Osteocyte (in vitro differentiated cells): ENCODE data around the gene PRAMEF7. TPM values are rescaled to one million over a fixed set of nuclear protein-coding genes. Genes with fewer than 3 reads are reported as not detected.
"Not testable (repeated sequence)": the region's sequence is repeated elsewhere in the genome, so short reads cannot be mapped to it uniquely, and the experiment has no call there.

Source experiments
- DNase-seq: peaks from one replicate; pipeline ENCODE4 v3.0.0; 2021; ENCODE audit warnings: mixed read lengths; ENCODE audit not compliant: unreplicated experiment; ENCODE audit errors: extremely low spot score
- H3K27ac Mint-ChIP-seq: one replicate; pipeline ENCODE4 v1.8.0; 2021; ENCODE audit warnings: mild to moderate bottlenecking, mixed read lengths; ENCODE audit not compliant: unreplicated experiment
- H3K27me3 Mint-ChIP-seq: one replicate; pipeline ENCODE4 v1.8.0; 2021; ENCODE audit warnings: mixed read lengths; ENCODE audit not compliant: unreplicated experiment
- H3K36me3 Mint-ChIP-seq: one replicate; pipeline ENCODE4 v1.8.0; 2021; ENCODE audit warnings: mixed read lengths; ENCODE audit not compliant: unreplicated experiment
- H3K4me1 Mint-ChIP-seq: one replicate; pipeline ENCODE4 v1.8.0; 2021; ENCODE audit warnings: mixed read lengths; ENCODE audit not compliant: unreplicated experiment
- H3K4me3 Mint-ChIP-seq: one replicate; pipeline ENCODE4 v1.8.0; 2021; ENCODE audit warnings: mild to moderate bottlenecking, moderate library complexity, mixed read lengths; ENCODE audit not compliant: unreplicated experiment
- H3K9me3 Mint-ChIP-seq: one replicate; pipeline ENCODE4 v1.8.0; 2021; ENCODE audit warnings: mixed read lengths; ENCODE audit not compliant: unreplicated experiment
- long read RNA-seq: library from polyadenylated mRNA; unstranded; transcript quantifications from one replicate; pipeline ENCODE4 v2.0.0, GENCODE V29; 2021
- total RNA-seq: library from RNA; stranded (reverse); gene quantifications from 2 replicates; pipeline ENCODE4 v1.2.1, GENCODE V29; 2021

The PRAMEF7 gene
- not detected in 2 replicates for total RNA-seq
- long read RNA-seq = 0 reads

DNA sequence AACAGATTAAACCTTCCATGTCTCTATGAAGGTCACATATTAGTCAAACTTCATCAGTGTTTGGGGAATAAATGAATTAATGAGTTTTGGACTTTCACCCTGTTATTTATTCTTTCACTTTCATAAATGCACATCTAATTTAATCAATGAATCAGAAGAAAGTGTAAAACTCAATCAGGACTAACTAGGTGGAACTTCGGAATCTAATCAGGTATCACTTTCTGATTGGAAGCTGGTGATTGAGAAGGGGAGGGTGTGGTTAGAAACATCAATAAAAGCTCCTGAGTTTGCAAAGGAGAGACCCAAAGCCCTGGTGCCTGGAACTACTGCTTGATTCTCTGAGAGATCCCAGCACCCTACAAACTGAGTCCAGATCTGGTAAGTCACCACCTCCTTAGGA is at the start of gene PRAMEF7:
Gene PRAMEF7, plus strand, starts transcription at position 301 of the 400 bp plus-strand sequence. CDS start 1,083 bp downstream, outside the sequence.
- H3K36me3 Mint-ChIP-seq, H3K9me3 Mint-ChIP-seq, H3K4me3 Mint-ChIP-seq, H3K27ac Mint-ChIP-seq, DNase-seq, H3K4me1 Mint-ChIP-seq, H3K27me3 Mint-ChIP-seq: not testable (repeated sequence)

DNA sequence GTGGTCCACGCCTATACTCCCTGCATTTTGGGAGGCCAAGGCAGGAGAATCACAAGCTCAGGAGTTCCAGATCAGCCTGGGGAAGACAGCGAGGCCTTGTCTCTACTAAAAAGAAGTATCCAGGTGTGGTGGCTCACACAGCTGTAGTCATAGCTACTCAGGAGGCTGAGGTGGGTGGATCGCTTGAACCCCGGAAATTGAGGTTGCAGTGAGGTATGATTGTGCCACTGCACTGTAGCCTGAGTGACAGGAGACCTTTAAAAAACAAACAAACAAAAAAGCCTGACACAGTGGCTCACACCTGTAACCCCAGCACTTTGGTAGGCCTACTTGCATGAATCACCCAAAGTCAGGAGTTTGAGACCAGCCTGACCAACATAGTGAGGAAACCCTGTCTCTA is 38.0 kb upstream of the PRAMEF7 start:
- not testable (repeated sequence) for H3K36me3 Mint-ChIP-seq, H3K27me3 Mint-ChIP-seq, H3K4me3 Mint-ChIP-seq, DNase-seq, H3K4me1 Mint-ChIP-seq, H3K9me3 Mint-ChIP-seq, H3K27ac Mint-ChIP-seq

DNA sequence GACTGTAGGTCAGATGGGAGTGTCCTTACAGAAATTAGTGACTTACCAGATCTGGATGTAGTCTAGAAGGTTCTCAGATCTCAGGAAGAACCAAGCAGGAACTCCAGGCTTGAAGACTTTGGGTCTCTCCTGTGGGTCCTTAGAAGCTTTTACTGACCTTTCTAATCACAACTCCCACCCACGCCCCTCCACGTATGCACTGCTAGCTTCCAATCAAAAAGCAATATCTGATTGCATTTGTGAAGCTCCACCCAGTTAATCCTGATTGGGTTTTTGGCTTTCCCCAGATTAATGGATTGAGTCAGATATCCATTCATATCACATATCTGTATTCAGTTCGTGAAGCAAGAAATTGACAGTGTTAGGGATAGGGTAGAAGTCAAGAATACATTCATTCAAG is 30.3 kb upstream of the PRAMEF7 start, which contains the start of gene PRAMEF4:
Gene PRAMEF4, minus strand, starts transcription at position 101 of the 400 bp plus-strand sequence. CDS start 2,807 bp downstream, outside the sequence.
- H3K9me3 Mint-ChIP-seq, H3K36me3 Mint-ChIP-seq, H3K27me3 Mint-ChIP-seq, H3K4me3 Mint-ChIP-seq, H3K27ac Mint-ChIP-seq, H3K4me1 Mint-ChIP-seq, DNase-seq: not testable (repeated sequence)

DNA sequence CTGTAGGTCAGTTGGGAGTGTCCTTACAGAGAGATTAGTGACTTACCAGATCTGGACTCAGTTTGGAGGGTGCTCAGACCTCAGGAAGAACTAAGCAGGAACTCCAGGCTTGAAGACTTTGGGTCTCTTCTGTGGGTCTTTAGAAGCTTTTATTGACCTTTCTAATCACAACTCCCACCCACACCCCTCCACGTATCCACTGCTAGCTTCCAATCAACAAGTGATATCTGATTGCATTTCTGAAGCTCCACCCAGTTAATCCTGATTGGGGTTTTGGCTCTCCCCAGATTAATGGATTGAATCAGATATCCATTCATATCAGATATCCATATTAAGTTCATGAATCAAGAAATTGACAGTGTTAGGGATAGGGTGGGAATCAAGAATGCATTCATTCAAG is 18.2 kb upstream of the PRAMEF7 start, which contains the start of gene PRAMEF10:
Gene PRAMEF10, minus strand, starts transcription at position 101 of the 400 bp plus-strand sequence. CDS start 2,423 bp downstream, outside the sequence.
- not testable (repeated sequence) for H3K4me3 Mint-ChIP-seq, H3K9me3 Mint-ChIP-seq, DNase-seq, H3K36me3 Mint-ChIP-seq, H3K27me3 Mint-ChIP-seq, H3K27ac Mint-ChIP-seq, H3K4me1 Mint-ChIP-seq

DNA sequence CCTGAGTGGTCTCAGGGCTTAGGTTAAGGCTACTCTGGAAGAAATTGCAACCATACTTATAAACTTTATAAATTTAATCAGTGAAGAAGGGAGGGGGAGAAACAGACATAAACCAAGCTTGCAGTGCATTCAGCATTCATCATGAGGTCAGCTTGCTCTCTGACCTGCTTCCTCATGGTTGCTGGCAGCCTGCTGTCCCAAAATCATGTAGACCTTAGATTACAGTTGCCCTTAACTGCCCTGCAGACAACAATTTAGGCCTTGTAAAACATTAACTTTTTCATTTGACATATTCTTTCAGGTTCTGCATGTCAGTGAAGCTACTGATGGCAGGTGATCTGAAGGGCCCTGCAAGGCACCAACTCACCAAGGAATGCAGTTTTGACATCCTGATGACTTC is 17.2 kb upstream of the PRAMEF7 start:
- not testable (repeated sequence) for H3K27me3 Mint-ChIP-seq, H3K9me3 Mint-ChIP-seq, H3K4me3 Mint-ChIP-seq, DNase-seq, H3K36me3 Mint-ChIP-seq, H3K4me1 Mint-ChIP-seq, H3K27ac Mint-ChIP-seq

DNA sequence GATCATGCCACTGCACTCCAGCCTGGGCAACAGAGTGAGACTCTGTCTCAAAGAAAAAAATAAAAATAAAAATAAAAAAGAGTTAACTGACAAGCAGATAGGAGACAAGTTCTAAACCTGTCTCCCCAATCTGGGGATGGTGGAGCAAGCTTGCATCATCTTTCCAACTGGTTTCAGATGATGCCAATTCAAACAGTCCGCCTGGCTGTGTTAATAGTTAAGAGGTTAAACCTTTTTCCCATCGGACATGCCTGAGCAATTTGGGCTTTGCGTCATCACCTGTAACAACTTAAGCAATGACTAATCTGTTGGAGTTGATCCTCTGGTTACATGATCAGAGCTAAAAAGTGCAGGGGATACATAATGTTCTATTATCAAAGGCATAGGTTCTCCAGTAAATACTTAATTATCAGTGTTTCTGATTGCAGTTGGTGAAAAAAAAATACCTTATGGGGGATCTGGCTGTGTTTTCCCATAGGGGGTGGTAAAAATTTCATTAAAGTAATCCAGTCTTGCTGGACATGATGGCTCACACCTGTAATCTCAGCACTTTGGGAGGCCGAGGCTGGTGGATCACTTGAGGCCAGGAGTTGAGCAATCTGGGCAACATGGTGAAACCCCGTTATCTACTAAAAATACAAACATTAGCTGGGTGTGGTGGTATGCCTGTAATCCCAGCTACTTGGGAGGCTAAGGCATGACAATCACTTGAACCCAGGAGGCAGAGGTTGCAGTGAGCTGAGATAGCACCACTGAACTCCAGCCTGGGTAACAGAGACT is 12.4 kb upstream of the PRAMEF7 start:
- DNase-seq, H3K27ac Mint-ChIP-seq, H3K36me3 Mint-ChIP-seq, H3K9me3 Mint-ChIP-seq, H3K4me1 Mint-ChIP-seq, H3K4me3 Mint-ChIP-seq, H3K27me3 Mint-ChIP-seq: not testable (repeated sequence)

DNA sequence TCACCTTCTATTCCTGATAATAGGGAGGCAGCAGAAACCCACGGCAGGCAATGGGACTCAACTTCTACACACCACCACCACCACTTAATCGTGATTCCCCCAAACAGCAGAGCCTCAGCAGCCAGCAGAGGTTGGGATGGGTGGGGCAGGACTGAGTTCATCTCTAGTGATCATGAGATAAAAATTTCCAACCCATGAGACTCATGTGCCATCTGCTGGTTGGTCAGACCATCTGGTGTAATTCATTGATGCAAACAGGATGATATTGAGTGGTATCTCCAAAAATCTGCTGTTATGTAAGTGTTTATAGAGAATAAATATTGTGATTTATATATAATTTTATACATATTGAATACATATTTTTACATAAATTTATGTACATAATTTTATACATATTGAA is 5.3 kb downstream of the PRAMEF7 start:
- DNase-seq, H3K4me1 Mint-ChIP-seq, H3K36me3 Mint-ChIP-seq, H3K4me3 Mint-ChIP-seq, H3K27me3 Mint-ChIP-seq, H3K9me3 Mint-ChIP-seq, H3K27ac Mint-ChIP-seq: not testable (repeated sequence)

DNA sequence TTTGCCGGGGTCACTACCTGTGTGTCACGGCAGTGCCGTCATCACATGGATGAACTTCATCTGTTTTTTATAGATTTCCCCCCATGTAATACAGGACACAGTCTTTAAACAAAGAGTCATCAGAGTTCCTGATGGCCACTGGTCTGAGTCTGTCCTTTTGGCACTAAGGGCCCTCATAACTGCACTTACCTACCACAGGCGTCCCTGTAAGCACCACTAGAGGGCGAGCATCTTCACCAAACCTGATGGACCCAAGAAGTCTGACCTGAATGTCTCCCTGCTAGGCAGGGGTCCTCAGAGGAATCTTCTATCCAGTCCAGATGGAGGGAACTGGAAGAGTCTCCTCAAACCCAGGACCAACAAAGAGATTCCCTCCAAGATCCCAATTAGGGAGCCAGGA is 8.0 kb downstream of the PRAMEF7 start:
- H3K27ac Mint-ChIP-seq, H3K27me3 Mint-ChIP-seq, H3K36me3 Mint-ChIP-seq, H3K4me3 Mint-ChIP-seq, H3K9me3 Mint-ChIP-seq, H3K4me1 Mint-ChIP-seq, DNase-seq: not testable (repeated sequence)

DNA sequence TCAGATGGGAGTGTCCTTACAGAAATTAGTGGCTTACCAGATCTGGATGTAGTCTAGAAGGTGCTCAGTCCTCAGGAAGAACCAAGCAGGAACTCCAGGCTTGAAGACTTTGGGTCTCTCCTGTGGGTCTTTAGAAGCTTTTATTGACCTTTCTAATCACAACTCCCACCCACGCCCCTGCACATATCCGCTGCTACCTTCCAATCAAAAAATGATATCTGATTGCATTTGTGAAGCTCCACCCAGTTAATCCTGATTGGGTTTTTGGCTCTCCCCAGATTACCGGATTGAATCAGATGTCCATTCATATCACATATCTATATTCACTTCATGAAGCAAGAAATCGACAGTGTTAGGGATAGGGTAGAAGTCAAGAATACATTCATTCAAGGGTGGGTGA is 31.1 kb downstream of the PRAMEF7 start, which contains the start of gene PRAMEF6:
Gene PRAMEF6, minus strand, starts transcription at position 101 of the 400 bp plus-strand sequence. CDS start 5,062 bp downstream, outside the sequence.
- not testable (repeated sequence) for H3K9me3 Mint-ChIP-seq, H3K27me3 Mint-ChIP-seq, H3K36me3 Mint-ChIP-seq, DNase-seq, H3K27ac Mint-ChIP-seq, H3K4me1 Mint-ChIP-seq, H3K4me3 Mint-ChIP-seq

Other genes starting within 250 kb of the PRAMEF7 start
- not detected in 2 replicates for gene AADACL3, start 200.5 kb upstream of the PRAMEF7 start, total RNA-seq
- not detected in 2 replicates for gene CFAP107, start 170.4 kb upstream of the PRAMEF7 start, total RNA-seq
- gene PRAMEF12, start 142.9 kb upstream of the PRAMEF7 start, total RNA-seq = not detected in 2 replicates
- not detected in 2 replicates for gene PRAMEF1, start 125.2 kb upstream of the PRAMEF7 start, total RNA-seq
- gene PRAMEF11, start 85.2 kb upstream of the PRAMEF7 start, total RNA-seq = not detected in 2 replicates
- not detected in 2 replicates for gene HNRNPCL1, start 67.9 kb upstream of the PRAMEF7 start, total RNA-seq
- not detected in 2 replicates for gene PRAMEF2, start 59.5 kb upstream of the PRAMEF7 start, total RNA-seq
- gene PRAMEF4, start 30.4 kb upstream of the PRAMEF7 start, total RNA-seq = not detected in 2 replicates
- gene PRAMEF10, start 18.3 kb upstream of the PRAMEF7 start, total RNA-seq = not detected in 2 replicates
- gene PRAMEF6, start 31.0 kb downstream of the PRAMEF7 start, total RNA-seq = not detected in 2 replicates
- not detected in 2 replicates for gene PRAMEF27, start 140.0 kb downstream of the PRAMEF7 start, total RNA-seq
- gene HNRNPCL3, start 144.2 kb downstream of the PRAMEF7 start, total RNA-seq = not detected in 2 replicates
- not detected in 2 replicates for gene PRAMEF25, start 154.2 kb downstream of the PRAMEF7 start, total RNA-seq
- not detected in 2 replicates for gene HNRNPCL2, start 200.2 kb downstream of the PRAMEF7 start, total RNA-seq
- not detected in 2 replicates for gene PRAMEF26, start 239.4 kb downstream of the PRAMEF7 start, total RNA-seq
- not detected in 2 replicates for gene HNRNPCL4, start 249.0 kb downstream of the PRAMEF7 start, total RNA-seq